ENCODE results near the gene AQP2.

The AQP2 gene

DNA sequence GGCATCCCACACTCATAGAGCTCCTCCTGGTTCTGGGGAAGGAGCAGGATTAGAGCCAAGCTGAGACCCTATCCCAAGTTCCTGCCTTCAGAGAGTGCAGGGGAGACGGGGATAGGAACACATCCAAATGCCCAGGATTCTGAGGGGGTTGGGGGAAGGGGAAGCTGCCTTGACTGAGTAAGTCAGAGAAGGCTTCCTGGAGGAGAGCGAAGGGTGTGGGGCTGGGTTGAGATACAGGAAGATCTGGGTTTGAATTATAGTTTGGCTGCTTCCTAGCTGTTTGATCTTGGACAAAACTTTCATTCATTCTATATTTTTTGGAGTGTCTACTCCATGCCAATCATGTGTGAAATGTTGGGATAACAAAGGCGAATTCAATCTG is 8.0 kb upstream of the AQP2 start:
- no peak for DNase-seq

DNA sequence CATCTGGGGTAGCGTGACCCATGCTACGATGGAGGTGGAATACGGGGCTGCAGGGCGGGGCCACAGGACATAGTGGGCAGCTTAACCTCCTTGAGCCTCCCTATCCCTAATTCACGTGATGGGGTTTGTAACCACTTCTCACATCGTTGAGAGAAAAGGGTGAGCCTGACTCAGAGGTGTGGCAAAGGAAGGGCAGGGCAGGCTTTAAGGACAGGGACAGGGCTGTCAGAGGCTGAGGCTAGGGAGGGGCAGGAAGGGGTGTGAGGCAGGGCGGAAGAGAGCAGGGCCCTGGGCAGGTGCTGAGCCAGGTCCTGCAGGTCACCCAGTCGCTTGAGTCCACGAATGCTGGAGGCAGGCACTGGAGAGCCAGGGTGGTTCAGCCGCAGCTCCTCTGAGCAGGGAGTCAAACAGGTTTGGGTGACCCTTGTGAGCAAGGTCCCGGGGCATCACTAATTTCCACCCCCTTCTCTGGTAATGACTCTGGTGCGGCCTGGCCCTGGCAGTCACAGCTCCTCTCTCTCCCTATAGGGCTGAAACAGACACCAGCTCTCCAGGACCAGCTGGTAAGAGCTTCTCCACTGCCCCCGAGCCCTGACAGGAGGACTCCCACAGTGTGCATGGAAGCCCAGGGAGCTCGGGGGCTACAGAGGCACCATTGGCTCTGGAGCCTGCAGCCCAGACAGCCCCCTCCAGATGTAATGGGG is 7.5 kb upstream of the AQP2 start:
- no peak for DNase-seq

DNA sequence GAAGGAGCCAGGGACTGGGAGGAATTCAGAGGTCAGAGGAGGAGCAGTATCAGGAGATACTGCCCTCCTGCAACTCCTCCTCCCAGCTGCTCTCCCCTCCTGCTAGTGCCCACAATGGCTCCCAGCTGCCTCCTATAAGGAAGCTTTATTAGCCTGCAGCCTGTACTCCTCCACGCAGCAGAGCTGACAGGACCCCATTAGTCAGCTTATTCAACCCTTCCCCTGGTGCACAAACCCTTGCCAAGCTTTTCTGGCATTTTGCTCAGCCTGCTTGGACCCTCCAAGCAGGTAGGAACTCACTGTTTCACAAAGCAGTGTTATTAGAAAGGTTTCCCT is 6.9 kb upstream of the AQP2 start:
- no peak for DNase-seq

DNA sequence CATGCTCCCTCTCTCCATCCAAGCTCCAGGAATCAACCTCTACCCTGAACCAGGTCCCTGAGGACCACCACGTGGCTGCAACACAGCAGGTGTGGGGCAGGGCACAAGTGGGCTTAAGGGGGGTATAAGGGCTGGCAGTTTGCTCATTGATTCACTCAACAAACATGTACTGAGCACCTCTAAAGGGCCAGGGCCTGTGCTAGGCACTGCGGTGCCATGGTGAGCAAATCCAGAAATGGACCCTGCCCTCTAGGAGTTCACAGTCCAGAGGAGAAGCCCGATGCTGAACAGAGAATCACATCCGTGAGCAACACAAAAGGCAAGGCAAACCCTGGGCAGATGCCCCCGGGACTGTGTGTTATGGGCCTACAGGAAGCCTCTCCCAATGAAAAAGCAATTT is 6.5 kb upstream of the AQP2 start:
- no peak for DNase-seq

DNA sequence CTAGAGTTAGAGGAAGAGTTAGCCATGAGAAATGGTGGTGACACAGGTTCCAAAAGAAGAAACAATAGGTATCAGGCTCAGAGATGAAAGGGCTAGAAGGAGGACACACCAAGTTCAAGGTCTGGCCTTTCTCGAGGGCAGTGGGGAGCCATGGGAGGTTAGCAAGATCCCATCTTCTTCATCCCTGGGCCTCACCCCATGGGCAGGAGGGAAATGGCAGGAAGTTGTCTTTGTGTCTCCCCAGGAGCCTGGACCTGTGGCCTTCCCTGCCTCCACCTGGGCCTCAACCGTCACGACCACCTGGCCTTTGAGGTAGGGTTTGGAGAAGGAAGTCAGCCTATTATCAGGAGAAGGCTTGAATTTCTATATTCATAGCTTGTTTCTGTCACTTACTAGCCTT is 5.8 kb upstream of the AQP2 start:
- no peak for DNase-seq

DNA sequence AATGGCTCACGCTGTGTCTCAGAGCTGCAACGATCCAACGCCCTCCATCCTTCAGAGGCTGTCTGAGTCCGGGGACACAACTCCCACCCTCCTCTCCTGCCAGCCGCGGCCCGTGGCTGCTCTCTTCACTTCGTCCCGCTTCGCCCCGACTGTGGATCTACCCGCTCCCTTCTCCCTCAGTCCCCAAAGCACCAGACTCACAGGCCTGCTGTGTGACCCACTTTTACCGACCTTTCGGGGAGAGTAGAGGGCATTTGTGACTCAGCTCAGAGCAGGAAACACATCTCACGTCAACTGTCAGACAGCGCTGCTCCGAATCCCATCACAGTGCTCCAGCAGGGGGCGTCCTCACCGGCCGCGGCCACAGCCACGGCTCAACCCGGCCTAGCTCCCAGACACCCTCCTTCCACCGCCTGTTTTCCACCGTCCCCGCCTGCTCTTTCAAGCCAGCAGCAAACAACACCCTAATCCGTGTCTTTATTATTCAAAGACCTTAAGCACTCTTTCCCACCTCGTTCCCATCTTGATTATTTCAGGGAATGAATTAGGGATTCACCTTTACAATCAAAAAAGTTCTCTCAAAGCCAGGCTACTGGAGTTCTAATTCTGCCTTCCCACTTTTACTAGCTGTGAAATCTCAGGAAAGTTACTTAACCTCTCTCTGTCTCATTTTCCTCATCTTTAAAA is 5.0 kb upstream of the AQP2 start:
- no peak for DNase-seq

DNA sequence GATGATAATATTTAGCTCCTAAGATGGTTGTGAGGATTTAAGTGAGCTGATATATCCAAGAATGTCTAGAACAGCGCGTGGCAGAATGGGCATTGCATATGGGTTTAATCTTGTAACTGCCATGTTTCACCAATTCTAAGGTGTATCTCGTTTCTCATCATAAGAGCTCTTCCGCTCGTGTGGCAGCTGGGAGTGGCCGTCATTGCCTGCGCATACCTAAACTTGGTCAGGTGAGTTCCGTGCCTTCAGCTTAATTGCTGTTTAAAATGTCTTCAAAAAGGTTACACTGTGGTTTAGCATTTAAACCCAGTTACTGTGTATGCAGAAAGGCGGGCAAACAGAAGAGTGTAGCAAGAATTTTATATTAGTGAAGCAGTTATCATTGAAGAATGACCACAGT is 4.5 kb upstream of the AQP2 start:
- no peak for DNase-seq

DNA sequence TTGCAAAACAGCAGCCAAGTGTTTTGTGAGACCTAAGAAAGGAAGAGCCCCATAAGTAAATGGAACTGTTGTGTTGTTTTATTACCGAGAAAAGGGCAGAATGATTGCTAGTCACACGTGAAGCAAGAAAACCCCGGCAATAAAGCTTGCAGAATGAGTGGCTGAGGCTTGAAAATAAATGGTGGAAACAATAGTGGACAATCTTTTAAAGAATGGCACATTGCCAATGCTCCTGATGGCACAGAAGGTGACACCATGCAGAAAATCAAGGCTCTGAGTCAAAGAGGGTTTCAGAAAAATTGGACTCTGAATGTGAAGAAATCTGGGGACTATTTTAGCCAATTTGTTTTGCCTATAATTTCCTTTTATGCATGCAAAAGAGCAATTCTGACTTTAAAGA is 4.0 kb upstream of the AQP2 start:
- peak; percentile 9 for DNase-seq

DNA sequence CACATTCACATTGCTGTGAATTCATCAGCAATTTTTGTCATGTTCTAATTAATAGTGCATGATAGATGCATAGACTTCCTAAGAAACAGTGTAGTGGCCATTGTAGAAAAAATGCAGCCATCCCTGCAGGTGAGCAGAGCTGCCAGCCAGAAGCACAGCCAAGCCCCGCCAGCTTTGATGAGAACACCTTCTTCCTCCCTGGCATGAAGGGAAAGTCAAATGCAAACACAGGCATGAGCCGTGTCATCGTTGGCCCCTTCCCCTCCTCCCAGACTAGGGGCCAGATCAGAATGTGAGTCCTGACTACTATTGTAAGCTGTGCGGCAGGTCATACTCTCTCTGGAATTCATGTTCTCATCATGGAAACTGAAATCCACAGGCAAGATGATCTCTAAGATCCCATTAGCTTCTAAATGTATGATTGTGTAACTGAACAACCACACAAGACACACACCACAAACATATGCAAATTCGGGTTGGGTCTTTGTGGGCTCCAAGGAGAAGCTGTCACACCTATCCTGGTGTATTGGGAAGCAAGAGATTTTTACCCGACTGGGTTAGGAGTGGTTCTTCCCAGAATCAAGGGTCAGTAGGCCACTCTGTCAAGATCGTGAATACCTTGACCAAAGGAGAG is 2.8 kb upstream of the AQP2 start:
- no peak for DNase-seq

DNA sequence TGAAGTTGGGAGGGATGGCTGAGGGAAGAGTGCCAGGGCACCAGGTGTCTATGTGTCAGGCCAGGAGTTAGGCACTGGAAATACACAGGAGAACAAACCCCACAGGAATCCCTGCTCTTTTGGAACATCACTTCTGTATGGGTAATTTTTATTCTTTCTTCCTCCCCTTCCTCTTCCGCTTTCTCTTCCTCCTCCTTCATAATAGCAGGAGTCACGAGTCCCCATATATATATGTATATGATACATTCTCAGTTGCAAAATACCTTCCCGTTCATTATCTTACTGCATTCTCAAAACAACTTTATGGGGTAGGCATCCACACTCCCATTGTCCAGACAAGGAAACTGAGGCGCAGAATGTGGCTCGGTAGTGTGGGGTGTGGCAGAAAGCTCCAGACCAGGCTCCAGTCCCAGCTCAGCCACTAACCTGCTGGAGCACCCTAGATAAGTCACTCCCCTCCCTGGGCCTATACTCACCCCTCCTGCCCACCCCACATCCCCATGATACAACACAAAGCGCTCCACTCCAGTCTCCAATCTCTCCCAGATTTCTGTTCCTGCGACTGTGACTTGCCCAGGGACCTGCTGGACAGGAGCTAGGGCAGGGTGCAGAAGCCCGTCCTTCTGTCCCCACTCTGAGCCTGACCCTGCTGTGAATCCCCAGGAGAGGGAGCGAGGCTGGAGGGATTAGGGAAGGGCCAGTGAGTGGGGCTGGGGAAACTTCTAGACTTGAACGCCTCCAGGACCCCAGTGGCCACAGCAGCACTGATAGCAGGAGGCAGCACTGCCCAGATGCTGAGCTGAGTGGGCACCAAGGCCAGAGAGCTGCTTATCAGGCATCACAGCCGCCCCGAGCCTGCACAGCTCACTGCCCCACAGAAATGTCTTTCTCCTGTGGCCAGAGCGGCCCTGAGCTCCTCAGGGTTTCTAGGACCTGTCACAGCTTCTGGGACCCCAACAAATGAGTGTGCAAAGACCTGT is 1.4 kb upstream of the AQP2 start:
- DNase-seq, result no peak

DNA sequence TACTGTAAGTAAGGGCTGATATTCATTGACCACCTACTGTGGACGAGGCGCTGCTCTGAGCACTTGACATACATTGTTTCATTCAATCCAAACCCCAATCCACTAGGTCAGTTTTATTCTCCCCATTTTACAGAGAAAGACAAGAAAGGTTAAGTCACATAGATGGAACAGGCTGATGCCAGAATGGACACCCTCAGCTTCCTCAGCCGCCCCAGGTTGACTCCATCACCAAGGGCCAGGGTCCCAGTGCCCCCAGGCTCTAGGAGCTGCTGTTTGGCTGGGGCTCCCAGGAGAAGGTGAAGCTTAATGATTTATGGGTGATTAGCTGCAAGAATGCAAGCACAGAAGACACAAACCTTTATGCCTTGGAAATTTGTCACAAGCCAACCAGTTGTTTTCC is 671 bp upstream of the AQP2 start:
- no peak for DNase-seq

DNA sequence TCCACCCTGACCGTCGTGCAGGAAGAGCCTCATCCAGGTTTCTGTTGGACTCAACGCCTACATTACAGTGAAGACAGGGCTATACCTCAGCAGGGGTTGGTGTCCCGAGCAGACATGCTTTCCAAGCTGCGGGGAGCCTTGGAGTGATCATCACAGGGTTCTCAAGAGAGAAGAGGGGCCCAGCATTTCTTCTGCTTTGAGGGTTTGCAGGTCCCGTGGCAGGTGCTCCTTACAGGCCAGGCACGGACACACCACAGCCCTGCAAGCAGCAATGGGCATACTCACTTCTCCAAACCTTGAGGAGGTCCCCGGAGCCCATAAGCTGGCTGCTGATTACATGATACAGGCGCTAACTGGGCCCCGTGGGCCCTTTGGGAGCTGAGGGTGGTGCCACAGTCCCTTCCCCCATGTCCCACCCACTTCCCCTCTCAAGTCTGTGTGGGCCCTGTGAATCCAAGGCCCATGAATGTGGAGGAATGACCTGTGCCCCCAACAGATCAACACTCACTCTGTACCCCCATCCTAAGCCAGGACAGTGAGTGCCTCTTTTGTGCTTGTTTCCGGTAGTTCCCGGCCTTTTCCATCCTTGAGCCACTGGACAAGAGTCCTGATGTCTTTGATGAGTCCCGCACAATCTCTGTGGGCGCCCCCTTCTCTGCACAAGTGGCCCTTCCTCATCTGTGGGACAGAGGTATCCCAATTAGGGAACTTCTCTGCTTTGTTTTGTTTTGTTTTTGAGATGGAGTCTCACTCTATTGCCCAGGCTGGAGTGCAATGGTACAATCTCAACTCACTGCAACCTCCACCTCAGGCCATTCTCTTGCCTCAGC is 1.1 kb downstream of the AQP2 start:
- DNase-seq, result no peak

DNA sequence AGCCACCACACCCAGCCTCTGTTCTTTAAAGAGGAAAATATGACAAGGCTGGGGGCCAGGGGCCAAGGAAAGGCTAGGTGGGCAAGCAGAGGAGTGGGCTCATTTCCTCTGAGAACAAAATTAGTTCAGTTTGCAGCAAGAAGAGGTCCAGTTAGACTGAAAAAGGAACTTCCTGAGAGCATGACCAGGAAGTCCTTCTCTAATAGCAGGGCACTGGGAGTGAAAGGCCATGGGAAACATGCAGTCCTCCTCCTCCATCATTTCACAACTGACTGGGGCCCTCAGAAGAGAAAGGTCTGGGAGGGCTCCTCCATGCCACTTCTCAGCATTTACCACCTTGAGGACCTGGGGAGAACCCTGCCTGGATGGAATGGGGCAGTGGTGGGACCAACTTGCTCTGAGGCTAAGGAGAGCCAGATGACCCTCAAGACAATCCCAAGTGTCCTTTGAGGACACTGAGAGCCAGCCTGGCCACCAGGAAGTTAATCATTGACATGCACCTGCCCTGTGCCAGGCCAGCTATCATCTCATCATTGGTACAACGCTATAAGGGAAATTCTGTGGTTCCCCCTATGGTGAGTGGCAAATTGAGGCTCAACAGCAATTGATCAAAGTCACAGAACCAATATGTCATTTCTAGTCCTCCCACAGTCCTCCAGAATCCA is 2.0 kb downstream of the AQP2 start:
- no peak for DNase-seq

DNA sequence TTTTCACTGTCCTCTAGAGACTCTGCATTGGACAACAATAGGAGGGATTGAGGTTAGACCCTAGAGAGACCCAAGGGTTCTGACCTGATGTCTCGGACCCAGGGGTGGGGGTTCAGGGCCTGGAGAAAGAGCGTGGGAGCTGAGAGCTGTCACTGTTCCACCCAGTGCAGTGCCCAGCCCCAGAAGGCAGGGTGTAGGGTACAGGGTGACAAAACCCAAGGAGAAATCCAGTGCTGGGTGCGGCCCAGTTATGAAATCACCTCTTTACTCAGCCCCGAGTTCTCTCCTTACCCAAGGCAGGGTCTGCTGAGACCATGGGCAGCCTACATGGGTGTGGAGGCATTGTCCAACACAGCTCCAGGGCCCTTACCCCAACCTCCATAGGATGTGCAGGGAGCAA is 2.6 kb downstream of the AQP2 start:
- DNase-seq, result no peak

DNA sequence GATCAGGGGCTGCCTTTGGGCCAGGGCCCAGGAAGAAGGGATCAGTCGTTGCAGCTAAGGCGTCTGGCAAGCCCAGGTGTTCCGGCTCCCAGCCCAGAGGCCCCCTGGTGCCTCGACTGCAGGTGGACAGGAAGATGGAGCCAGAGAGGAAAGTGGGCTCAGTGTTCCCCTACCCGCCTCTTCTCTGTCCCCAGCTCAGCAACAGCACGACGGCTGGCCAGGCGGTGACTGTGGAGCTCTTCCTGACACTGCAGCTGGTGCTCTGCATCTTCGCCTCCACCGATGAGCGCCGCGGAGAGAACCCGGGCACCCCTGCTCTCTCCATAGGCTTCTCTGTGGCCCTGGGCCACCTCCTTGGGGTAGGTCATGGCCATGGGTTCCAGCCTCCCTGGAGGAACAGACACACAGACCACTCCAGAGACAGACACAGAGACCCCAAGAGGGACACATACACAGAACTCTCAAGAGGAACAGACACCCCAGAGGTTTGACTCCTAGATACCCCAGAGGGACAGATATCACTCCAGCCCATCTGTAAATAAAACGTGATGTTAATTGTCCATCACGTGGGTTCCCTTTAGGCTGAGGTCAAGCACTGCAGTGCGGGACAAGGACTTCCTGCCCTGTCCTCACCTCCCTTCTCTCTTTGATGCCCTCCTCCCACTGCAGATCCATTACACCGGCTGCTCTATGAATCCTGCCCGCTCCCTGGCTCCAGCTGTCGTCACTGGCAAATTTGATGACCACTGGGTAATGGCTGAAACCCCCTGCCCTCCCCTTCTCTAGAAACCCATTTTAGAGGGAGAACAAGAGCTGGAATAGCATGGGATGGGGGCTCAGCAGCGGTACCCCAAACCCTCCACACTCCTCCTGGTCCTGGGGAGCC is 3.7 kb downstream of the AQP2 start:
- DNase-seq, result no peak

DNA sequence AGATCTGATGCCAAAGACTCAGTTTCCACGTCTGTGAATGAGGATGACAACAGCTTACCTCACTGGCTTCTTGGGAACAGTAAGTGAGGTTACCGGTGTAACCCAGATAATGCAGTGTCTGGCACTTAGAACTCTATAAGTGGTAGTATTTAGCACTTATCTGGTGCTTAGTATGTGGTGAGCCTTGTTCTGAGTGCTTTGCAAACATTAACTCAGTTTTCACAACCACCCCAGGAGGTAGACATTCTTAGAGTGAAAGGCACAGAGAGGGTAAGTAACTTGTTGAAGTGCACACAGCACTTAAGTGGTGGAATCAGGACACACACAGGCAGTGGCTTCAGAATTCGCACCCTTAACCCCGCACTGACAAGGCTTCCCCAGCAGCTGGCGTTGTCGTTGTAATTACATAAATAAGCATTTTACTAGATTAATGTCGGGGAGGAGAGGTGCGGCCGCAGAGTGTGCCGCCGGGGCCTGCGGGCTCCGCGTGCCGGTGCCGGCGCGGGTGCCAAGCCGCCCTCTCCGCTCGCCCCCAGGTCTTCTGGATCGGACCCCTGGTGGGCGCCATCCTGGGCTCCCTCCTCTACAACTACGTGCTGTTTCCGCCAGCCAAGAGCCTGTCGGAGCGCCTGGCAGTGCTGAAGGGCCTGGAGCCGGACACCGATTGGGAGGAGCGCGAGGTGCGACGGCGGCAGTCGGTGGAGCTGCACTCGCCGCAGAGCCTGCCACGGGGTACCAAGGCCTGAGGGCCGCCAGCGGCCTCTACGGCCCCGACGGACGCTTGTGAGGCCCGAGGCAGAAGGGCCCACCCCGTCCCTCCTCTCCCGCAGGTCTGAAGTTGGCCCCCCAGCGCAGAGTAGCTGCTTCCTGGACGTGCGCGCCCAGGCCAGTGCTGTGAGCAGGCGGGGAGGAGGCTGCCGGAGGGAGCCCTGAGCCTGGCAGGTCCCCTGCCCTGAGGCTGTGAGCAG is 4.6 kb downstream of the AQP2 start:
- no peak for DNase-seq

DNA sequence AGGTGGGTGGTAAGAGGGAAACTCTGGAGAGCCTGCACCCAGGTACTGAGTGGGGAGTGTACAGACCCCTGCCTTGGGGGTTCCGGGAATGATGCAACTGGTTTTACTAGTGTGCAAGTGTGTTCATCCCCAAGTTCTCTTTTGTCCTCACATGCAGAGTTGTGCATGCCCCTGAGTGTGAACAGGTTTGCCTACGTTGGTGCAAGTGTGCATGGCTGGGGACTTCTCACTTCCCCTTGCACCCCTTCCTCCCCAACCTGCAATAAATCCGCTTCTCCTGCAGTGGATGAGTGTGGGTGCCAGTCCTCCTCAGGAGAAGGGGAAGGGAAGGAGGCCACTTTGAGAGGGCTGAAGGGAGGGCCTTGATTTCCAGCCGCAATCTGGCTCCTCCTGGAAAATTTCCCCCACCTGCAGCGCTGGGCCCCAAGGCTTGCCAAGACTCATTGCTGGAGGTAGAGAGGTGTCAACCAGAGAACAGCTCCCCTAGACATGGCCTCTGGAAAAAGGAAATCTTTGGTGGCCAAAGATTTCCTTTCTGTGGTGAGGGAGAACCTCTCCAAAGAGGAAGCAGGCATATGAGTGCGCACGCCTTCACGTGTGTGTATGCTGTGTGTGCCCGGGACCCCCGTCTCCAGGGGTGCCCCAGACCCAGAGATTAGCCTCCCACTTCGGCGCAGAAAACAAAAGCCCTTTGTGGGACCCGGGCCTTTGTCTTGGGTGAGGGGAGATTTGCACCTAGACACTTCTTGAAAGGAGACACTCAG is 5.5 kb downstream of the AQP2 start:
- no peak for DNase-seq

DNA sequence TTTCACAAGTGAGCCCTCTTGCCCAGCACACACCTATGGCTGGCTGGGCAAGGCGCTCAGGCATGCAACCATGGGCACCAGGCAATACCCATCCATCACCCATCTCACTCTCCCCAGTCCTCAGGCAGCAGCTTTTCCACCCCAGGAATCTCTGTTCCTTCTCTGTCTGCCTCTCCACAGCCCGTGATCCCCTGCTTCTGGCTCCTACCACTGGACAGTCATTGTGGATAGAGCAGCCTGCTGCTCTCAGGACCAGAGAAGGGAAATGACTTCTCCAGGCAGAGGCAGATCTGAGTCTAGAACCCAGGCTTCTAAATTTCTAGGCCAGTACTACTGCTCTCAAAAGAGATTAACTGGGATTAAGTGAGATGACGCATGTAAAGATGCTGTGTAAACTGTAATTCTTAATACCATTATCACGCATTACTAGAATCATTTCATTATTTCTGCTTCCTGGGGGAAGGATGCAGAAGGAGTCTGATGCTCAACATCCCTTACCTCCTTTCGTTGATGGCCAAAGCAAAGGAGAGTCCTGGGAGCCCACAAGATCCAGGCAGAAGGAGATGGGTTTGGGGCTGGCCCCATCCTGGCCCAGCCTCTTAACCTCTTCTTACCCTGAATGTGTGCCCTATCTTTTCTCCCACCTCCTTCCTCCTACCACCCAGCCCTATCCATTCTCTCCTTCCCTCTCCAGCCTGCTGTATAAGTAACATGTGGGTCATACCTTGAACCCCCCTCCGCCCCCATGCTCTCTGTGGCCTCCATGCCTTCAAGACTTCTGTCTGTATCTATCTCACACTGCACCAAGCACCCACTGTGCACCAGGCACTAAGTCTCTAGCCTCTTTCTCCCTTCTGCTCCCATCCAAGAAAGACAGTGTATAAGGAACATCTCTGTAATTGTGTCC is 6.4 kb downstream of the AQP2 start:
- DNase-seq, result no peak

All from NCI-H1436 (cell line).